ENCODE data around the gene SLC9B2. TPM values are rescaled to one million over a fixed set of nuclear protein-coding genes. Genes with fewer than 3 reads are reported as not detected.

SLC9B2 gene
- total and polyA plus RNA-seq, 2 experiments from 2014 or later, result 4.4 to 13.0 TPM

- TF ChIP-seq STAT1 (IDR thresholded peaks at IDR 0.05; ENCODE audit: unreplicated experiment), result no peak
- TF ChIP-seq JUNB (IDR thresholded peaks at IDR 0.05; ENCODE audit: unreplicated experiment), result no peak
- no peak for TF ChIP-seq CTCF (conservative IDR thresholded peaks at IDR 0.05; ENCODE audit: low read depth in 2 of 2)
- no peak for TF ChIP-seq CREB1 (CRISPR knock-in tag; IDR thresholded peaks at IDR 0.05; ENCODE audit: low read depth)
- TF ChIP-seq REST (IDR thresholded peaks at IDR 0.05; ENCODE audit: unreplicated experiment), result no peak
- TF ChIP-seq NANOG (IDR thresholded peaks at IDR 0.05; ENCODE audit: borderline replicate concordance), result no peak
Measured at GRCh38 chr4:102988429-102989020, 88.0 kb downstream of the SLC9B2 start.

GRCh38 chr4:102981005-102981404, 95.6 kb downstream of the SLC9B2 start:
- Histone ChIP-seq H4K20me1 (replicated peaks; ENCODE audit: insufficient read depth) (no peaks in the 10 kb centered on the region), H3K27me3 (ENCODE audit: insufficient read depth) (no peaks in the 10 kb centered on the region), H3K27ac (ENCODE audit: low read depth) (no peak overlapping the region), H3K9me2 (ENCODE audit: insufficient read depth) (0 out of 2 replicates have a peak, but pooled peaks cover 3% of the 10 kb centered on the region), H3K4me1 (ENCODE audit: insufficient read depth) (no peaks in the 10 kb centered on the region), H3K4me2 (no peak overlapping the region), H2AFZ (no peak overlapping the region), H3K4me3 (no peak overlapping the region), H3K36me3 (ENCODE audit: insufficient read depth) (no peaks in the 10 kb centered on the region), H3K79me2 (replicated peaks; ENCODE audit: insufficient read depth) (no peaks in the 10 kb centered on the region), H3F3A (replicated peaks; ENCODE audit: low read depth) (no peaks in the 10 kb centered on the region)
- ATAC-seq (no peak), DNase-seq (ENCODE audit: low spot score) (no peak)
- H3K9me3 Mint-ChIP-seq, result peaks cover 4% of the 10 kb centered on the region; the same call in 1 of the 3 replicates
- H3K4me3 Mint-ChIP-seq, result no peak overlapping the region
- no peak overlapping the region for H3K27ac Mint-ChIP-seq
- H3K4me1 Mint-ChIP-seq, result no peaks in the 10 kb centered on the region
- H3K36me3 Mint-ChIP-seq (ENCODE audit: low read depth), result no peaks in the 10 kb centered on the region
- H3K27me3 Mint-ChIP-seq (ENCODE audit: insufficient read depth, low read depth, poor library complexity), result peaks cover 5% of the 10 kb centered on the region
- TF ChIP-seq ETS1 (IDR thresholded peaks at IDR 0.05) (no peak), EZH2phosphoT487 (IDR thresholded peaks at IDR 0.05; ENCODE audit: unreplicated experiment) (no peak), CREB1 (CRISPR knock-in tag; IDR thresholded peaks at IDR 0.05; ENCODE audit: low read depth) (no peak), JUNB (IDR thresholded peaks at IDR 0.05; ENCODE audit: unreplicated experiment) (no peak), POLR2AphosphoS5 (IDR thresholded peaks at IDR 0.05; ENCODE audit: low read depth) (no peak)

More at GRCh38 chr4:102988429-102989020, 88.0 kb downstream of the SLC9B2 start:
- Histone ChIP-seq H3K4me3 (no peak overlapping the region), H4K20me1 (replicated peaks; ENCODE audit: insufficient read depth) (no peaks in the 10 kb centered on the region), H3K9me2 (ENCODE audit: insufficient read depth) (no peaks in the 10 kb centered on the region), H3K27ac (ENCODE audit: low read depth) (no peak overlapping the region), H3K4me1 (ENCODE audit: insufficient read depth) (no peaks in the 10 kb centered on the region), H3K4me2 (no peak overlapping the region), H3K36me3 (ENCODE audit: insufficient read depth) (no peaks in the 10 kb centered on the region), H3F3A (replicated peaks; ENCODE audit: low read depth) (no peaks in the 10 kb centered on the region), H3K79me2 (replicated peaks; ENCODE audit: insufficient read depth) (no peaks in the 10 kb centered on the region), H2AFZ (no peak overlapping the region), H3K27me3 (ENCODE audit: insufficient read depth) (no peaks in the 10 kb centered on the region)
- Mint-ChIP-seq H3K27ac (no peak overlapping the region), H3K4me1 (no peaks in the 10 kb centered on the region), H3K4me3 (no peak overlapping the region), H3K36me3 (ENCODE audit: low read depth) (peaks cover 3% of the 10 kb centered on the region; the same call in 1 of the 3 replicates), H3K27me3 (ENCODE audit: insufficient read depth, low read depth, poor library complexity) (peaks cover 3% of the 10 kb centered on the region), H3K9me3 (peaks cover 10% of the 10 kb centered on the region)
- DNase-seq (ENCODE audit: low spot score) (no peak), ATAC-seq (no peak)
